Panc1 (cell line): ENCODE data around the gene HSPB3. TPM values are rescaled to one million over a fixed set of nuclear protein-coding genes. Genes with fewer than 3 reads are reported as not detected.

Experiments used
- ATAC-seq: fragments of 200-7000 bp; cut with Tn5 transposase; 2 replicates; pipeline ENCODE4 v1.9.1; 2020; ENCODE audit warnings: mild to moderate bottlenecking, moderate library complexity
- BruUV-seq: library from RNA; stranded (reverse); fragments of 400-500 nt; replicated peaks from 2 replicates; lab custom pipeline; 2021; lab: Mats Ljungman, UMichigan
- CTCF ChIA-PET: fragments of 300-600 bp; sonication (Branson Sonifier 250); formaldehyde crosslinking; loops from one replicate; lab custom pipeline; 2022; ENCODE audit warnings: antibody characterized with exemption; lab: Charles Lee
- POLR2A ChIA-PET: fragments of 300-600 bp; sonication (Branson Sonifier 250); formaldehyde crosslinking; loops from one replicate; lab custom pipeline; 2022; ENCODE audit warnings: antibody characterized with exemption; lab: Charles Lee
- DNase-seq: peaks from one replicate; pipeline ENCODE4 v3.0.0-alpha.2; 2010; ENCODE audit warnings: low read depth, low spot score
- H3K27ac ChIP-seq: 2 replicates; pipeline ENCODE4 v1.5.1; 2011; ENCODE audit warnings: mild to moderate bottlenecking, low read length, inconsistent platforms
- H3K27me3 ChIP-seq: fragments of 200-500 bp; sonication (Bioruptor generic); 2 replicates; pipeline ENCODE4 v1.6.0; 2014; ENCODE audit warnings: low read length, inconsistent platforms; ENCODE audit not compliant: control insufficient read depth, insufficient read depth
- H3K36me3 ChIP-seq: fragments of 200-500 bp; sonication (Bioruptor generic); 2 replicates; pipeline ENCODE4 v1.5.1; 2014; ENCODE audit warnings: inconsistent platforms, mild to moderate bottlenecking, low read length, moderate library complexity; ENCODE audit not compliant: control insufficient read depth, insufficient read depth
- H3K4me1 ChIP-seq: 2 replicates; pipeline ENCODE4 v1.5.1; 2011; ENCODE audit warnings: inconsistent platforms, mild to moderate bottlenecking, low read length, moderate library complexity; ENCODE audit not compliant: control insufficient read depth, insufficient read depth
- H3K4me3 ChIP-seq, 2 experiments: 2 replicates each; pipeline ENCODE4 v1.5.1; 2011 to 2012; ENCODE audit warnings: low read depth in 2 of 2, low read length in 2 of 2, mild to moderate bottlenecking in 2 of 2, inconsistent platforms in 1 of 2, moderate library complexity in 1 of 2
- H3K9me3 ChIP-seq: fragments of 200-500 bp; sonication (Bioruptor generic); 2 replicates; pipeline ENCODE4 v1.5.1; 2014; ENCODE audit warnings: low read depth, mild to moderate bottlenecking, inconsistent platforms, low read length, moderate library complexity; ENCODE audit not compliant: control insufficient read depth, insufficient read depth
- POLR2AphosphoS5 ChIP-seq: IDR thresholded peaks from 2 replicates; pipeline ENCODE4 v1.6.1; 2012; ENCODE audit warnings: mild to moderate bottlenecking, low read depth, low read length, moderate library complexity
- SIN3A ChIP-seq: IDR thresholded peaks from 2 replicates; pipeline ENCODE4 v1.6.1; 2012; ENCODE audit warnings: low read depth, mild to moderate bottlenecking, low read length, moderate library complexity, borderline replicate concordance; ENCODE audit not compliant: insufficient read depth
- TCF7L2 ChIP-seq: IDR thresholded peaks from 2 replicates; pipeline ENCODE4 v1.6.1; 2011; ENCODE audit warnings: mild to moderate bottlenecking, low read depth, low read length, inconsistent platforms
- in situ Hi-C: cut with HindIII; loops from 2 replicates; pipeline ENCODE4 v1.10.0; 2016; ENCODE audit warnings: low sequenced_read_pairs, low pct_unique_long_range_greater_than_20kb
- intact Hi-C: fragments of 100-400 bp; cut with micrococcal nuclease; formaldehyde crosslinking; loops from one replicate; pipeline ENCODE4 v1.10.0; 2022; ENCODE audit not compliant: unreplicated experiment
- total RNA-seq: library from RNA; stranded (reverse); gene quantifications from one replicate; pipeline ENCODE4 v1.2.1, GENCODE V29; 2021; ENCODE audit not compliant: unreplicated experiment
- TF ChIP-seq, protein P1 (sequence below), 2 experiments: IDR thresholded peaks; 2 replicates each; pipeline ENCODE4 v1.6.1; 2011 to 2012; ENCODE audit warnings: low read depth in 2 of 2, control low read depth in 1 of 2, low read length in 1 of 2, mild to moderate bottlenecking in 1 of 2, moderate library complexity in 1 of 2; ENCODE audit not compliant: insufficient read depth in 1 of 2
- TF ChIP-seq, protein P2 (sequence below): fragments of 450-650 bp; IDR thresholded peaks from 2 replicates; pipeline ENCODE4 v1.5.1; 2017; ENCODE audit warnings: mild to moderate bottlenecking

HSPB3 gene
- total RNA-seq, 1 experiment from 2014 or later, result not detected

DNA sequence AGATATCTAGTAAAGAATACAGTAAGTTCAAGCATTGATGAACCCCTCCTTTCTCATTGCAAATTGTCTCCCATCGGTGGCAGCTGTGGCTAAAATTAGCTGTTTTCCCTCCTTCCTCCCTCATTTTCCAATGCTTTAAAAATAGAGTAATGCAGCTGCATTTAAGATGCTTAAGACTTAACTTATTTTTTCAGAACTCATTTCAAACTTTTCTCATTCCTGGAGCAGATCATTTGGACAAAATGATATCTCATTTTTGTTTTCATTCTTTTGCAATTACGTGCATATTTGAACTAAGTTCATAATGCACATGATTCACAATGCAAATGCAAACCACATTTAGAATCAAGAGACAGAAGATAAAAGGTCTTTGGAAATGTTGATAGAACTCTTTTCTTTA is 14.6 kb downstream of the HSPB3 start:
- Histone ChIP-seq H3K4me1 (no peaks in the 10 kb centered on the region), H3K36me3 (no peaks in the 10 kb centered on the region), H3K27ac (no peak overlapping the region), H3K27me3 (no peaks in the 10 kb centered on the region), H3K9me3 (no peaks in the 10 kb centered on the region), H3K4me3 (no peak overlapping the region)
- CTCF ChIA-PET, result no interaction called here
- TF ChIP-seq TCF7L2 (no peak), SIN3A (no peak), POLR2AphosphoS5 (no peak)
- TF ChIP-seq, protein P1, sequence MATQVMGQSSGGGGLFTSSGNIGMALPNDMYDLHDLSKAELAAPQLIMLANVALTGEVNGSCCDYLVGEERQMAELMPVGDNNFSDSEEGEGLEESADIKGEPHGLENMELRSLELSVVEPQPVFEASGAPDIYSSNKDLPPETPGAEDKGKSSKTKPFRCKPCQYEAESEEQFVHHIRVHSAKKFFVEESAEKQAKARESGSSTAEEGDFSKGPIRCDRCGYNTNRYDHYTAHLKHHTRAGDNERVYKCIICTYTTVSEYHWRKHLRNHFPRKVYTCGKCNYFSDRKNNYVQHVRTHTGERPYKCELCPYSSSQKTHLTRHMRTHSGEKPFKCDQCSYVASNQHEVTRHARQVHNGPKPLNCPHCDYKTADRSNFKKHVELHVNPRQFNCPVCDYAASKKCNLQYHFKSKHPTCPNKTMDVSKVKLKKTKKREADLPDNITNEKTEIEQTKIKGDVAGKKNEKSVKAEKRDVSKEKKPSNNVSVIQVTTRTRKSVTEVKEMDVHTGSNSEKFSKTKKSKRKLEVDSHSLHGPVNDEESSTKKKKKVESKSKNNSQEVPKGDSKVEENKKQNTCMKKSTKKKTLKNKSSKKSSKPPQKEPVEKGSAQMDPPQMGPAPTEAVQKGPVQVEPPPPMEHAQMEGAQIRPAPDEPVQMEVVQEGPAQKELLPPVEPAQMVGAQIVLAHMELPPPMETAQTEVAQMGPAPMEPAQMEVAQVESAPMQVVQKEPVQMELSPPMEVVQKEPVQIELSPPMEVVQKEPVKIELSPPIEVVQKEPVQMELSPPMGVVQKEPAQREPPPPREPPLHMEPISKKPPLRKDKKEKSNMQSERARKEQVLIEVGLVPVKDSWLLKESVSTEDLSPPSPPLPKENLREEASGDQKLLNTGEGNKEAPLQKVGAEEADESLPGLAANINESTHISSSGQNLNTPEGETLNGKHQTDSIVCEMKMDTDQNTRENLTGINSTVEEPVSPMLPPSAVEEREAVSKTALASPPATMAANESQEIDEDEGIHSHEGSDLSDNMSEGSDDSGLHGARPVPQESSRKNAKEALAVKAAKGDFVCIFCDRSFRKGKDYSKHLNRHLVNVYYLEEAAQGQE (IDR thresholded peaks at IDR 0.05; ENCODE audit: insufficient read depth in 1 of 2, low read depth in 2 of 2, low read length in 1 of 2), result no peak
- TF ChIP-seq, protein P2, sequence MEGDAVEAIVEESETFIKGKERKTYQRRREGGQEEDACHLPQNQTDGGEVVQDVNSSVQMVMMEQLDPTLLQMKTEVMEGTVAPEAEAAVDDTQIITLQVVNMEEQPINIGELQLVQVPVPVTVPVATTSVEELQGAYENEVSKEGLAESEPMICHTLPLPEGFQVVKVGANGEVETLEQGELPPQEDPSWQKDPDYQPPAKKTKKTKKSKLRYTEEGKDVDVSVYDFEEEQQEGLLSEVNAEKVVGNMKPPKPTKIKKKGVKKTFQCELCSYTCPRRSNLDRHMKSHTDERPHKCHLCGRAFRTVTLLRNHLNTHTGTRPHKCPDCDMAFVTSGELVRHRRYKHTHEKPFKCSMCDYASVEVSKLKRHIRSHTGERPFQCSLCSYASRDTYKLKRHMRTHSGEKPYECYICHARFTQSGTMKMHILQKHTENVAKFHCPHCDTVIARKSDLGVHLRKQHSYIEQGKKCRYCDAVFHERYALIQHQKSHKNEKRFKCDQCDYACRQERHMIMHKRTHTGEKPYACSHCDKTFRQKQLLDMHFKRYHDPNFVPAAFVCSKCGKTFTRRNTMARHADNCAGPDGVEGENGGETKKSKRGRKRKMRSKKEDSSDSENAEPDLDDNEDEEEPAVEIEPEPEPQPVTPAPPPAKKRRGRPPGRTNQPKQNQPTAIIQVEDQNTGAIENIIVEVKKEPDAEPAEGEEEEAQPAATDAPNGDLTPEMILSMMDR, result no peak
- DNase-seq (no peak), ATAC-seq (no peak)
- POLR2A ChIA-PET, result no interaction called here
- no TSS peak for BruUV-seq
- intact Hi-C loops, result no loop called here
- in situ Hi-C loops, result no loop called here

DNA sequence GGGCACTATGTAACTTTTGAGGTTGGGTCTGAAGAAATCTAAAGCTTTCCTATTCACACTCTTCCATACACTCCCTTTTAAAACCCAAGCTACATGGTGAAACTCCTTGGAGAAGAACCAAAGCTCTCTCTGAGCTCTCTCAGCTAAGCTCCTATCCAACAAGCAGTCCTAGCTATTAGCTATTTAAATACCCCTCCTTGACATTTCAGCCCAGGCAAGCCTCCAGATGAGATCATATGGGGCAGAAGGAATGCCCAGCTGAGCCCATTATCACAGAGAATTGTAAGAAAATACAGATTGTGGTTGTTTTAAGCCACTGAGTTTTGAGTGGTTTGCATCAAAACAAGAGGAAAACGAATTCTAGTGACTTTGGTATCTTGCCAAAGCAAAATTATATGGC is 15.2 kb downstream of the HSPB3 start:
- Histone ChIP-seq H3K36me3 (no peaks in the 10 kb centered on the region), H3K4me3 (no peak overlapping the region), H3K9me3 (no peaks in the 10 kb centered on the region), H3K4me1 (no peaks in the 10 kb centered on the region), H3K27me3 (no peaks in the 10 kb centered on the region), H3K27ac (no peak overlapping the region)
- DNase-seq (no peak), ATAC-seq (no peak)
- in situ Hi-C loops, result no loop called here
- no peak for TF ChIP-seq SIN3A
- TF ChIP-seq, protein P2, result no peak
- TF ChIP-seq POLR2AphosphoS5, result no peak
- TF ChIP-seq TCF7L2, result no peak
- ChIA-PET CTCF (no interaction called here), POLR2A (no interaction called here)
- intact Hi-C loops, result no loop called here
- no TSS peak for BruUV-seq
